Osteocyte (in vitro differentiated cells): ENCODE data around the gene PRTN3. TPM values are rescaled to one million over a fixed set of nuclear protein-coding genes. Genes with fewer than 3 reads are reported as not detected.

Experiments
- DNase-seq: peaks from one replicate; pipeline ENCODE4 v3.0.0; 2021; ENCODE audit warnings: mixed read lengths; ENCODE audit not compliant: unreplicated experiment; ENCODE audit errors: extremely low spot score
- H3K27ac Mint-ChIP-seq: one replicate; pipeline ENCODE4 v1.8.0; 2021; ENCODE audit warnings: mild to moderate bottlenecking, mixed read lengths; ENCODE audit not compliant: unreplicated experiment
- H3K27me3 Mint-ChIP-seq: one replicate; pipeline ENCODE4 v1.8.0; 2021; ENCODE audit warnings: mixed read lengths; ENCODE audit not compliant: unreplicated experiment
- H3K36me3 Mint-ChIP-seq: one replicate; pipeline ENCODE4 v1.8.0; 2021; ENCODE audit warnings: mixed read lengths; ENCODE audit not compliant: unreplicated experiment
- H3K4me1 Mint-ChIP-seq: one replicate; pipeline ENCODE4 v1.8.0; 2021; ENCODE audit warnings: mixed read lengths; ENCODE audit not compliant: unreplicated experiment
- H3K4me3 Mint-ChIP-seq: one replicate; pipeline ENCODE4 v1.8.0; 2021; ENCODE audit warnings: mild to moderate bottlenecking, moderate library complexity, mixed read lengths; ENCODE audit not compliant: unreplicated experiment
- H3K9me3 Mint-ChIP-seq: one replicate; pipeline ENCODE4 v1.8.0; 2021; ENCODE audit warnings: mixed read lengths; ENCODE audit not compliant: unreplicated experiment
- CTCF ChIP-seq: fragments of 200-600 bp; sonication (generic); IDR thresholded peaks from 2 replicates; pipeline ENCODE4 v1.5.0; 2021; ENCODE audit warnings: antibody characterized with exemption, mild to moderate bottlenecking, moderate library complexity
- total RNA-seq: library from RNA; stranded (reverse); gene quantifications from 2 replicates; pipeline ENCODE4 v1.2.1, GENCODE V29; 2021

The PRTN3 gene
- total RNA-seq, 1 donor from 2014 or later: not detected

- no peak for DNase-seq
- H3K4me1 Mint-ChIP-seq: no peaks in the 10 kb centered on the region
- H3K36me3 Mint-ChIP-seq: peaks cover 15% of the 10 kb centered on the region
- no peak overlapping the region for H3K27ac Mint-ChIP-seq
- TF ChIP-seq CTCF: no peak
- H3K9me3 Mint-ChIP-seq: no peaks in the 10 kb centered on the region
- H3K27me3 Mint-ChIP-seq: no peaks in the 10 kb centered on the region
- no peak overlapping the region for H3K4me3 Mint-ChIP-seq
Measured at GRCh38 chr19:813219-814151, 27.3 kb upstream of the PRTN3 start.

- no peaks in the 10 kb centered on the region for H3K4me1 Mint-ChIP-seq
- no peaks in the 10 kb centered on the region for H3K27me3 Mint-ChIP-seq
- peaks cover 15% of the 10 kb centered on the region for H3K36me3 Mint-ChIP-seq
- H3K9me3 Mint-ChIP-seq: no peaks in the 10 kb centered on the region
- no peak for DNase-seq
- no peak for TF ChIP-seq CTCF
- H3K27ac Mint-ChIP-seq: no peak overlapping the region
- H3K4me3 Mint-ChIP-seq: no peak overlapping the region
Measured at GRCh38 chr19:814152-815078, 26.4 kb upstream of the PRTN3 start.

- H3K9me3 Mint-ChIP-seq: no peaks in the 10 kb centered on the region
- no peak overlapping the region for H3K27ac Mint-ChIP-seq
- DNase-seq: no peak
- H3K4me1 Mint-ChIP-seq: no peaks in the 10 kb centered on the region
- TF ChIP-seq CTCF: no peak
- no peaks in the 10 kb centered on the region for H3K27me3 Mint-ChIP-seq
- peaks cover 15% of the 10 kb centered on the region for H3K36me3 Mint-ChIP-seq
- H3K4me3 Mint-ChIP-seq: no peak overlapping the region
Measured at GRCh38 chr19:815079-815774, 25.6 kb upstream of the PRTN3 start.

- Mint-ChIP-seq H3K9me3 (no peaks in the 10 kb centered on the region), H3K27me3 (no peaks in the 10 kb centered on the region), H3K4me3 (no peak overlapping the region), H3K36me3 (peaks cover 12% of the 10 kb centered on the region), H3K27ac (no peak overlapping the region), H3K4me1 (no peaks in the 10 kb centered on the region)
- no peak for TF ChIP-seq CTCF
- DNase-seq: no peak
Measured at GRCh38 chr19:815775-816499, 24.9 kb upstream of the PRTN3 start.
